Sigmoid colon (tissue), 4 donors: Measurements from ENCODE around the gene DAB2IP.
"Not testable (repeated sequence)": the region's sequence is repeated elsewhere in the genome, so short reads cannot be mapped to it uniquely, and the experiment has no call there.

Experiments
- POLR2A ChIP-seq, 2 donors: fragments of 450-650 bp; IDR thresholded peaks; one replicate each; pipeline ENCODE4 v1.6.1; 2016; ENCODE audit warnings: antibody characterized with exemption in 2 of 2, mild to moderate bottlenecking in 2 of 2, moderate library complexity in 2 of 2
- POLR2AphosphoS5 ChIP-seq, 4 donors: sonication (generic); formaldehyde crosslinking; IDR thresholded peaks; one replicate each; pipeline ENCODE4 v1.6.1; 2017; ENCODE audit warnings: antibody characterized with exemption in 4 of 4
- TF ChIP-seq, protein P1 (sequence below), 4 experiments: fragments of 450-650 bp in 3 of 4; fragments of 200-600 bp in 1 of 4; IDR thresholded peaks; one replicate each; pipeline ENCODE4 v1.5.1; 2016 to 2019; ENCODE audit warnings: antibody characterized with exemption in 4 of 4, mild to moderate bottlenecking in 3 of 4, moderate library complexity in 2 of 4

GRCh38 chr9:121644040-121644439 lies 7.4 kb upstream of the DAB2IP start:
- TF ChIP-seq, protein P1, sequence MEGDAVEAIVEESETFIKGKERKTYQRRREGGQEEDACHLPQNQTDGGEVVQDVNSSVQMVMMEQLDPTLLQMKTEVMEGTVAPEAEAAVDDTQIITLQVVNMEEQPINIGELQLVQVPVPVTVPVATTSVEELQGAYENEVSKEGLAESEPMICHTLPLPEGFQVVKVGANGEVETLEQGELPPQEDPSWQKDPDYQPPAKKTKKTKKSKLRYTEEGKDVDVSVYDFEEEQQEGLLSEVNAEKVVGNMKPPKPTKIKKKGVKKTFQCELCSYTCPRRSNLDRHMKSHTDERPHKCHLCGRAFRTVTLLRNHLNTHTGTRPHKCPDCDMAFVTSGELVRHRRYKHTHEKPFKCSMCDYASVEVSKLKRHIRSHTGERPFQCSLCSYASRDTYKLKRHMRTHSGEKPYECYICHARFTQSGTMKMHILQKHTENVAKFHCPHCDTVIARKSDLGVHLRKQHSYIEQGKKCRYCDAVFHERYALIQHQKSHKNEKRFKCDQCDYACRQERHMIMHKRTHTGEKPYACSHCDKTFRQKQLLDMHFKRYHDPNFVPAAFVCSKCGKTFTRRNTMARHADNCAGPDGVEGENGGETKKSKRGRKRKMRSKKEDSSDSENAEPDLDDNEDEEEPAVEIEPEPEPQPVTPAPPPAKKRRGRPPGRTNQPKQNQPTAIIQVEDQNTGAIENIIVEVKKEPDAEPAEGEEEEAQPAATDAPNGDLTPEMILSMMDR (IDR thresholded peaks at IDR 0.05) = not testable (repeated sequence)
- TF ChIP-seq POLR2AphosphoS5, POLR2A (IDR thresholded peaks at IDR 0.05): not testable (repeated sequence)
